Gastrocnemius medialis (tissue), 4 donors: ENCODE data around the gene ACTA2.

ENCODE experiments used
- POLR2A ChIP-seq, 2 donors: fragments of 450-650 bp; IDR thresholded peaks; one replicate each; pipeline ENCODE4 v1.6.1; 2017; ENCODE audit warnings: antibody characterized with exemption in 2 of 2, mild to moderate bottlenecking in 2 of 2, moderate library complexity in 2 of 2
- TF ChIP-seq, protein P1 (sequence below), 5 experiments: fragments of 450-650 bp in 3 of 5; fragments of 200-600 bp in 2 of 5; sonication (generic) in 2 of 5; IDR thresholded peaks in 4 of 5; conservative IDR thresholded peaks in 1 of 5; 1 replicate in 4 of 5; 2 replicates in 1 of 5; pipeline ENCODE4 v1.5.1; 2016 to 2019; ENCODE audit warnings: antibody characterized with exemption in 5 of 5, mild to moderate bottlenecking in 3 of 5, moderate library complexity in 3 of 5

DNA sequence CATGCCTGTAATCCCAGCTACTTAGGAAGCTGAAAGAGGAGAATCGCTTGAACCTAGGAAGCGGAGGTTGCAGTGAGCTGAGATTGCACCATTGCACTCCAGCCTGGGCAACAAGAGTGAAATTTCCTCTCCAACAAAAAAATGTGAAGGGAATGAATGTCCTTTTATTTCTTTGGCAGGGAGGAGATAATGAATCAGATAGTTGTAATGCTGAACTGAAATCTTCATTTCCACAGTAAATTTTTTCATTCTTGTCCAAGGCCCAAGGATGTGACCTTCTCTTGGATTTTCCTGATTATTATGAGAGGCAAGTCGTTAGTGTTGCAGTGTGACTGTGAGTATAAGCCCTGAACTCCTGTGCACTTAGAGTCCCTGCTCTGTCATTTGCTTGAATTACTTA is 59.0 kb downstream of the ACTA2 start:
- no peak for TF ChIP-seq POLR2A (IDR thresholded peaks at IDR 0.05)
- TF ChIP-seq, protein P1, sequence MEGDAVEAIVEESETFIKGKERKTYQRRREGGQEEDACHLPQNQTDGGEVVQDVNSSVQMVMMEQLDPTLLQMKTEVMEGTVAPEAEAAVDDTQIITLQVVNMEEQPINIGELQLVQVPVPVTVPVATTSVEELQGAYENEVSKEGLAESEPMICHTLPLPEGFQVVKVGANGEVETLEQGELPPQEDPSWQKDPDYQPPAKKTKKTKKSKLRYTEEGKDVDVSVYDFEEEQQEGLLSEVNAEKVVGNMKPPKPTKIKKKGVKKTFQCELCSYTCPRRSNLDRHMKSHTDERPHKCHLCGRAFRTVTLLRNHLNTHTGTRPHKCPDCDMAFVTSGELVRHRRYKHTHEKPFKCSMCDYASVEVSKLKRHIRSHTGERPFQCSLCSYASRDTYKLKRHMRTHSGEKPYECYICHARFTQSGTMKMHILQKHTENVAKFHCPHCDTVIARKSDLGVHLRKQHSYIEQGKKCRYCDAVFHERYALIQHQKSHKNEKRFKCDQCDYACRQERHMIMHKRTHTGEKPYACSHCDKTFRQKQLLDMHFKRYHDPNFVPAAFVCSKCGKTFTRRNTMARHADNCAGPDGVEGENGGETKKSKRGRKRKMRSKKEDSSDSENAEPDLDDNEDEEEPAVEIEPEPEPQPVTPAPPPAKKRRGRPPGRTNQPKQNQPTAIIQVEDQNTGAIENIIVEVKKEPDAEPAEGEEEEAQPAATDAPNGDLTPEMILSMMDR (IDR thresholded peaks at IDR 0.05 in 4 of 5, conservative IDR thresholded peaks at IDR 0.05 in 1 of 5) = no peak
